NB4 (cell line): ENCODE measurements around the gene PKM.

Source experiments
- DNase-seq: peaks from one replicate; pipeline ENCODE4 v3.0.0; 2010; ENCODE audit warnings: low read depth
- H3K4me3 ChIP-seq: one replicate; pipeline ENCODE4 v1.5.1; 2011; ENCODE audit warnings: mild to moderate bottlenecking, low read depth, low read length, moderate library complexity
- MYC ChIP-seq: IDR thresholded peaks from 2 replicates; pipeline ENCODE4 v1.6.1; 2011; ENCODE audit warnings: low read depth, low read length
- POLR2A ChIP-seq: IDR thresholded peaks from 2 replicates; pipeline ENCODE4 v1.6.1; 2011; ENCODE audit warnings: mild to moderate bottlenecking; ENCODE audit not compliant: insufficient read length; ENCODE audit errors: extremely low read depth
- TF ChIP-seq, protein P1 (sequence below): IDR thresholded peaks from one replicate; pipeline ENCODE4 v1.5.1; 2012; ENCODE audit warnings: low read depth, low read length
- TF ChIP-seq, protein P2 (sequence below): IDR thresholded peaks from 2 replicates; pipeline ENCODE4 v1.6.1; 2011; ENCODE audit warnings: low read depth, low read length

PKM gene

DNA sequence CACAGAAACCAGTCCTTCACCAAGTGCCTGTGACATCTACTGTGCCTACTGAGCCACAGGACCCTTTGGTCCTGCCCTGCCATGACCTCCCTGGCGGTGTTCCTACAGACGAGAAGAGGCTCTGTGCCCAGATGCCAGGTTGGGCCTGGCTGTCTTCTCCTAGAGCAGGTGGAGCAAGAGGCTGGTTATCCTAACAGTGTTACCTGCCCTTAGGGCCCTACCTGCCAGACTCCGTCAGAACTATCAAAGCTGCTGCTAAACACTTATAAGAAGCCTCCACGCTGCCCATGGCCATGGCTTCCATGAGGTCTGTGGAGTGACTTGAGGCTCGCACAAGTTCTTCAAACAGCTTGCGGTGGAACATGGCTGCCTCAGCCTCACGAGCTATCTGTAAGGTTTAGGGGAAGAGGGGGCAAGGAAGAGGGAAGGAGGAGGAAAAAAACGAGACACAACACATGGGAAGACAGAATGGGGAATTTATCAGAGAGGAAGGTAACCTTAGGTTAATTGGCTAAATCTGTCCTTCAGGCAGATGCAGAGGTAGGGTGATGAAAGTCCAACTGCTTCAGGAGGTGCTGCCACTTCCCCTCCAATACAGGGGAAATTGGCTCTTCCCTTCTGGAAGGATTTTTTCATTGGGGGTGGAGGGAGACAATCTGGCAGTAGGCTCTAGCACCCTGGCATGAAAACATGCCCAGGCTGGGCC lies 28.0 kb downstream of the PKM start:
- DNase-seq: no peak
- no peak for TF ChIP-seq POLR2A
- TF ChIP-seq MYC: no peak
- TF ChIP-seq, protein P1, sequence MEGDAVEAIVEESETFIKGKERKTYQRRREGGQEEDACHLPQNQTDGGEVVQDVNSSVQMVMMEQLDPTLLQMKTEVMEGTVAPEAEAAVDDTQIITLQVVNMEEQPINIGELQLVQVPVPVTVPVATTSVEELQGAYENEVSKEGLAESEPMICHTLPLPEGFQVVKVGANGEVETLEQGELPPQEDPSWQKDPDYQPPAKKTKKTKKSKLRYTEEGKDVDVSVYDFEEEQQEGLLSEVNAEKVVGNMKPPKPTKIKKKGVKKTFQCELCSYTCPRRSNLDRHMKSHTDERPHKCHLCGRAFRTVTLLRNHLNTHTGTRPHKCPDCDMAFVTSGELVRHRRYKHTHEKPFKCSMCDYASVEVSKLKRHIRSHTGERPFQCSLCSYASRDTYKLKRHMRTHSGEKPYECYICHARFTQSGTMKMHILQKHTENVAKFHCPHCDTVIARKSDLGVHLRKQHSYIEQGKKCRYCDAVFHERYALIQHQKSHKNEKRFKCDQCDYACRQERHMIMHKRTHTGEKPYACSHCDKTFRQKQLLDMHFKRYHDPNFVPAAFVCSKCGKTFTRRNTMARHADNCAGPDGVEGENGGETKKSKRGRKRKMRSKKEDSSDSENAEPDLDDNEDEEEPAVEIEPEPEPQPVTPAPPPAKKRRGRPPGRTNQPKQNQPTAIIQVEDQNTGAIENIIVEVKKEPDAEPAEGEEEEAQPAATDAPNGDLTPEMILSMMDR: no peak
- TF ChIP-seq, protein P2, sequence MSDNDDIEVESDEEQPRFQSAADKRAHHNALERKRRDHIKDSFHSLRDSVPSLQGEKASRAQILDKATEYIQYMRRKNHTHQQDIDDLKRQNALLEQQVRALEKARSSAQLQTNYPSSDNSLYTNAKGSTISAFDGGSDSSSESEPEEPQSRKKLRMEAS: no peak

DNA sequence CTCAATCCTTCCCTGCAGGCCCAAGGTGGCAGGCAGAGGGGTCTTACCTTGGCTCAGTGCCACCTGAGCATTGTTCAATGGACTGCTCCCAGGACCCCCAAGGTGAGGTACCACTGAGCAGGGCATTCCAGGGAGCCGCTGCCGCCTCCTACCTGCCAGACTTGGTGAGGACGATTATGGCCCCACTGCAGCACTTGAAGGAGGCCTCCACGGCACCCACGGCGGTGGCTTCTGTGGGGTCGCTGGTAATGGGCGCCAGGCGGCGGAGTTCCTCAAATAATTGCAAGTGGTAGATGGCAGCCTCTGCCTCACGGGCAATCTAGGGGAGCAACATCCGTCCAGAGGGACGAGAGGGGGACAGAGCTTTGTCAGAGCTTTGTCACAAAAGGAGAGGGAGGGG lies 28.7 kb downstream of the PKM start:
- TF ChIP-seq MYC: no peak
- DNase-seq: no peak
- no peak overlapping the region for H3K4me3 ChIP-seq

More for the DNA sequence above, 28.0 kb downstream of the PKM start:
- H3K4me3 ChIP-seq: no peak overlapping the region

DNA sequence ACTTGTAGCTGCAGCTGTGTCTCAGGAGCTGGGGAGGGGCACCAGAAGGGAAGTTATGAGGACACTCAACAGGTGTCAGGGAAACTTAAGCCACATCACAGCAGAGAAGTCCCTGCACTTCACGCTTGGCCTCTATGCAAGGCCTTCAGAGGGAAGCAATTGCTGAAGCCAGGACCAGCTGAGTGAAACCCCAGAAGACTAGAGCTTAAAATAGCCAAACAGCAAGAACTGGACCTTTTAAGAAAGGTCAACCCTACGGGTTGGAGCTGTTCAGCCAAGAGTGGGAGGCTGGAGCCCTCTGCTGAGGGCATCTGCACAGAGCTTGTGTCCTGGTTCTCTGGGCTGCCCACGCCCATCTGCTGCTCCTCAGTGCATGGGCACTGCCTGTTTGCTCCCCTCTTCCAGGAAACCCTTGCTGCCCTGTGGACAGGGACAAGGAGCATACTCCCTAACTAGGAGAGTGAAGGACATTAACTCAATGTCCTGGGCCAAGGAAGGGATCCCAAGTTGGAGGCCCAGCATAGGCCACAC lies 29.5 kb downstream of the PKM start:
- no peak overlapping the region for H3K4me3 ChIP-seq
- TF ChIP-seq, protein P1: no peak
- TF ChIP-seq, protein P2: no peak
- TF ChIP-seq POLR2A (no peak), MYC (no peak)
- no peak for DNase-seq

DNA sequence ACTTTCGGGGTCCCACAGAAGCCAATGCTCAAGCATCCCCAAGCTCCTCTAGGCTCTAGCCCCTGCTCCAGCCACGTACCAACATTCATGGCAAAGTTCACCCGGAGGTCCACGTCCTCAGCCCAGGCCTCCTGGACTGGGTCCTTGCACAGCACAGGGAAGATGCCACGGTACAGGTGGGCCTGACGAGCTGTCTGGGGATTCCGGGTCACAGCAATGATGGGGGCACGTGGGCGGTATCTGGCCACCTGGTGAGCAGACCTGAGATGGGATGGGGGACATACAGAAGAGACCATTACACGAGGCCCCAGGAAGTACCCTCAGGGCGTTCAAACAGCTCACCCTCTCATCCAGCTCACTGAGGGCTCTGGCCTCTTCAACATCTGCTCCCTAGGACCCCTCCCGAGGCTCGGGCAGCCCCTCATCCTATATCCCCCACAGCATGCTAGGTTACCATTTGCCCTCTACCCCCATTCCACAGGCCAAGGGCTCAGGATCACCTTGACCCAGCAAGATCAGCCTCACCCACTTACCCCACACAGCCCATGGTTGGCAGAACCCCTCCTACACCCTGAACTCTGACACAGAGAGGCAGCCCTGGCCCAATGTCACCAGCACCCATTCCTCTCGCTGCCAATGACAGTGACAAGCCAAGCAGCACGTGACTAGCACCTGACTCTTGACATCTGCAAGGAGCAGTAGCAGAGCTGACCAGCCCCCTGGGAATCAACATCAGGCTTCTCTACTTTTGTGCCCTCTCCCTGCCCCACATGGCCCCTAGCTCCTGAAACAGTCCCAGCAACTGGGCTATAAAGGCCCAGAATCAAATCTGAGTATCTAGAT lies 30.4 kb downstream of the PKM start:
- no peak for TF ChIP-seq POLR2A
- TF ChIP-seq, protein P1: no peak
- TF ChIP-seq MYC: no peak
- TF ChIP-seq, protein P2: no peak
- H3K4me3 ChIP-seq: no peak overlapping the region
- no peak for DNase-seq

DNA sequence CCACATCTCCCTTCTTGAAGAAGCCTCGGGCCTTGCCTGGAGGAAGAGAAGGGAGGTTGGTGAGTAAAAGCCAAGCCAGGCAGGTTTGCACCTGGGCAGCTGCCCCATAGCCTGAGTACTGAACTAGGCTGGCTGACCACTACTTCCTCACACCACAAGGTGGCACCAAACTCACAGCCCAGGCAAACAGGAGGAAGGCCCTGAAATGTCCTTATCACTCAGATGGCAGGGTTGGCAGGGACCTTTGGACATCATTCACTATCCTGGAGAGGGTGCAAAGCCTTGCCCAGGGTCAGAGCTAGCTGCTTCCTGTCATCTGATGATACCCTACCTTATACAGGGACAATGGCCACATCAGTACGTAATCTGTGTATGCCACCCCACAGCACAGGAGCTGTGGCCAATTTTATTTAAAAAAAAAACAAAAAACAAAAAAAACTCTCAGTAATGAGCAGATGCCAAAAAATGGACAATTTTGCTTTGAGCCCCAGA lies 31.2 kb downstream of the PKM start:
- TF ChIP-seq, protein P2: peak; percentile 53; the same call in 1 of the 2 replicates
- peak; percentile 40; the same call in 1 of the 2 replicates for TF ChIP-seq MYC
- TF ChIP-seq, protein P1: peak; percentile 88
- no peak for TF ChIP-seq POLR2A
- DNase-seq: peak; percentile 76
- H3K4me3 ChIP-seq: no peak overlapping the region

DNA sequence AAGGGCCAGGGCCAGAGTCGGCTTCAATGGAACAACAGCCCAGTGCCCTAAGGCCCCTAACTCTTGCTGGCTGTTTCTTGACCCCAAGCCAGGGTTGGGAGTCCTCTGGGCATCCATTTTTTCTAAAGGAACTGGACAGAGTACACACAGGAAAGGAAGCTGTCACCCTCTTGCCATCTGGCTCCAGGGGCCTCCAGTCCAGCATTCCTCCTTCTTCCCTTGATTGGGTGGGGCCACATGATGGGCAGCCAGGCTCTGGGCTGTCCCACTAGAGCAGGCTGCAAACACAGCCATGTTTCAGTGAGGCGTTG lies 31.8 kb downstream of the PKM start:
- TF ChIP-seq, protein P2: no peak
- TF ChIP-seq MYC (no peak), POLR2A (no peak)
- TF ChIP-seq, protein P1: no peak
- no peak overlapping the region for H3K4me3 ChIP-seq
- no peak for DNase-seq
